Endothelial cell of umbilical vein (primary cell): ENCODE results near the gene MYO15A. TPM values are rescaled to one million over a fixed set of nuclear protein-coding genes. Genes with fewer than 3 reads are reported as not detected.

Experiments used
- BruUV-seq: library from RNA; stranded (reverse); fragments of 400-500 nt; replicated peaks from 2 replicates; lab custom pipeline; 2021; lab: Mats Ljungman, UMichigan
- CTCF ChIA-PET: fragments of 300-600, 350-600 bp; sonication (Branson Sonifier 250); formaldehyde crosslinking; loops from one replicate; lab custom pipeline; 2021; ENCODE audit warnings: antibody characterized with exemption, inconsistent platforms; lab: Charles Lee
- POLR2A ChIA-PET: fragments of 300-600, 350-600 bp; sonication (Branson Sonifier 250); formaldehyde crosslinking; loops from one replicate; lab custom pipeline; 2021; ENCODE audit warnings: antibody characterized with exemption, inconsistent platforms; lab: Charles Lee
- DNase-seq: peaks from one replicate; pipeline ENCODE4 v3.0.0-alpha.2; 2011; ENCODE audit warnings: low read depth, low spot score
- FAIRE-seq: peaks from 2 replicates; lab custom pipeline; 2011; peaks lifted over from hg19 to GRCh38; lab: Jason Lieb, UNC
- H2AFZ ChIP-seq: 2 replicates; pipeline ENCODE4 v1.6.0; 2012; ENCODE audit warnings: low read depth, low read length, control low read depth, inconsistent platforms
- H3K27ac ChIP-seq: 2 replicates; pipeline ENCODE4 v1.5.1; 2011; ENCODE audit warnings: low read depth, mild to moderate bottlenecking, control low read depth, low read length, moderate library complexity; ENCODE audit not compliant: insufficient read depth
- H3K27me3 ChIP-seq, 2 experiments: 2 replicates each; pipeline versions ENCODE4 v1.6.0 to v1.6.1; 2011; ENCODE audit warnings: low read length in 2 of 2, mixed read lengths in 1 of 2; ENCODE audit not compliant: control insufficient read depth in 2 of 2, insufficient read depth in 2 of 2
- H3K36me3 ChIP-seq, 2 experiments: 2 replicates in 1 of 2; 3 replicates in 1 of 2; pipeline ENCODE4 v1.5.1; 2011; ENCODE audit warnings: low read length in 2 of 2, mild to moderate bottlenecking in 1 of 2, moderate library complexity in 1 of 2; ENCODE audit not compliant: control insufficient read depth in 2 of 2, insufficient read depth in 2 of 2; ENCODE audit errors: extremely low read depth in 1 of 2
- H3K4me1 ChIP-seq: 3 replicates; pipeline ENCODE4 v1.5.1; 2011; ENCODE audit warnings: mild to moderate bottlenecking, low read length; ENCODE audit not compliant: control insufficient read depth, insufficient read depth; ENCODE audit errors: extremely low read depth
- H3K4me2 ChIP-seq: 2 replicates; pipeline ENCODE4 v1.6.1; 2011; ENCODE audit warnings: low read length, control low read depth, mixed read lengths; ENCODE audit not compliant: insufficient read depth
- H3K4me3 ChIP-seq, 3 experiments: fragments of 200-600 bp in 1 of 3; sonication (generic), shearing (Covaris generic) in 1 of 3; replicated peaks in 1 of 3; 2 replicates each; pipeline ENCODE4 v1.5.1; 2011 to 2016; ENCODE audit warnings: control low read depth in 3 of 3, low read length in 3 of 3, mild to moderate bottlenecking in 2 of 3, inconsistent platforms in 1 of 3, low read depth in 1 of 3, moderate library complexity in 1 of 3; ENCODE audit not compliant: insufficient read depth in 1 of 3
- H3K79me2 ChIP-seq: 2 replicates; pipeline ENCODE4 v1.6.0; 2012; ENCODE audit warnings: low read length, inconsistent platforms; ENCODE audit not compliant: control insufficient read depth, insufficient read depth
- H3K9ac ChIP-seq: replicated peaks from 2 replicates; pipeline ENCODE3; 2011; ENCODE audit warnings: low read length, control low read depth; ENCODE audit not compliant: insufficient read depth; ENCODE audit errors: extremely low read depth
- H3K9me1 ChIP-seq: replicated peaks from 3 replicates; pipeline ENCODE4 v1.6.0; 2011; ENCODE audit warnings: mild to moderate bottlenecking, low read length; ENCODE audit not compliant: control insufficient read depth, insufficient read depth; ENCODE audit errors: extremely low read depth
- H3K9me3 ChIP-seq: replicated peaks from 2 replicates; pipeline ENCODE4 v1.5.1; 2012; ENCODE audit warnings: low read length, inconsistent platforms; ENCODE audit not compliant: control insufficient read depth, insufficient read depth
- H4K20me1 ChIP-seq: replicated peaks from 2 replicates; pipeline ENCODE3; 2011; ENCODE audit warnings: mild to moderate bottlenecking, low read length; ENCODE audit not compliant: control insufficient read depth, insufficient read depth; ENCODE audit errors: extremely low read depth
- CTCF ChIP-seq, 2 donors: IDR thresholded peaks; 1 replicate in 1 of 2; 2 replicates in 1 of 2; pipeline ENCODE4 v1.5.1; 2011; ENCODE audit warnings: low read length in 2 of 2, mild to moderate bottlenecking in 2 of 2, moderate library complexity in 2 of 2, control low read depth in 1 of 2, inconsistent platforms in 1 of 2, low read depth in 1 of 2; ENCODE audit not compliant: insufficient read depth in 1 of 2; ENCODE audit errors: extremely low read depth in 1 of 2
- EZH2 ChIP-seq: IDR thresholded peaks from 2 replicates; pipeline ENCODE4 v1.6.1; 2012; ENCODE audit warnings: borderline replicate concordance, low read depth, mild to moderate bottlenecking, moderate library complexity, low read length, inconsistent platforms; ENCODE audit not compliant: severe bottlenecking
- FOS ChIP-seq: IDR thresholded peaks from 2 replicates; pipeline ENCODE4 v1.6.1; 2011; ENCODE audit warnings: mild to moderate bottlenecking, low read length, moderate library complexity, borderline replicate concordance; ENCODE audit not compliant: insufficient read depth
- GATA2 ChIP-seq: IDR thresholded peaks from 2 replicates; pipeline ENCODE4 v1.7.0; 2011; ENCODE audit warnings: low read depth, mild to moderate bottlenecking, moderate library complexity, mixed read lengths, low read length; ENCODE audit not compliant: insufficient read length, insufficient read depth
- JUN ChIP-seq: IDR thresholded peaks from 2 replicates; pipeline ENCODE4 v1.6.1; 2011; ENCODE audit warnings: borderline replicate concordance, low read depth; ENCODE audit not compliant: insufficient read length, insufficient read depth
- MAX ChIP-seq: IDR thresholded peaks from 2 replicates; pipeline ENCODE4 v1.6.1; 2011; ENCODE audit not compliant: insufficient read depth, insufficient read length
- MYC ChIP-seq: IDR thresholded peaks from one replicate; pipeline ENCODE4 v1.6.1; 2011; ENCODE audit warnings: mild to moderate bottlenecking, low read depth, low read length
- POLR2A ChIP-seq: IDR thresholded peaks from 2 replicates; pipeline ENCODE4 v1.6.1; 2012; ENCODE audit warnings: low read depth, mild to moderate bottlenecking, control low read depth, low read length
- POLR2AphosphoS5 ChIP-seq: IDR thresholded peaks from 2 replicates; pipeline ENCODE4 v1.6.1; 2012; ENCODE audit warnings: low read depth, mild to moderate bottlenecking, control low read depth, low read length, moderate library complexity; ENCODE audit not compliant: insufficient read depth
- dilution Hi-C: fragments of 300-500 bp; cut with MboI; formaldehyde crosslinking; loops from one replicate; pipeline ENCODE4 v1.15.0; 2019; ENCODE audit warnings: low sequenced_read_pairs; ENCODE audit not compliant: extremely low pct_ligation_motif_present
- intact Hi-C: fragments of 100-400 bp; cut with micrococcal nuclease; formaldehyde crosslinking; loops from one replicate; pipeline ENCODE4 v1.10.0; 2022
- polyA plus RNA-seq, 4 experiments: library from polyadenylated mRNA; depleted of rRNA in 3 of 4; stranded (reverse) in 3 of 4; unstranded in 1 of 4; fragments of >200 nt; gene quantifications; 2 replicates each; pipeline versions ENCODE4 v1.2.1 to v1.2.3, GENCODE V29; 2011 to 2012; ENCODE audit warnings: missing spikeins in 1 of 4
- total RNA-seq: library from RNA; stranded (reverse); gene quantifications from 2 replicates; pipeline ENCODE4 v1.2.3, GENCODE V29; 2021

MYO15A gene
- total and polyA plus RNA-seq, 2 donors (not counting 3 experiments of a cell fraction or from before 2014, with no cell fraction given) = 0.46 to 0.82 TPM

GRCh38 chr17:18066866-18067265 lies 41.7 kb upstream of the MYO15A start:
- intact Hi-C loops = no loop called here
- no peaks in the 10 kb centered on the region for H3K79me2 ChIP-seq
- H3K4me1 ChIP-seq = no peaks in the 10 kb centered on the region
- H3K4me2 ChIP-seq = no peak overlapping the region
- H3K27me3 ChIP-seq = peaks cover 0 to 4% of the 10 kb centered on the region in 2 experiments
- H3K9me3 ChIP-seq = no peaks in the 10 kb centered on the region
- TF ChIP-seq CTCF (IDR thresholded peaks at IDR 0.05; ENCODE audit: extremely low read depth in 1 of 2, insufficient read depth in 1 of 2, low read depth in 1 of 2, low read length in 2 of 2) (no peak), GATA2 (no peak), EZH2 (no peak)
- dilution Hi-C loops = no loop called here
- H3K4me3 ChIP-seq = no peak overlapping the region
- no peaks in the 10 kb centered on the region for H3K9me1 ChIP-seq
- BruUV-seq = no TSS peak
- DNase-seq (no peak), FAIRE-seq (no peak)
- no peaks in the 10 kb centered on the region for H4K20me1 ChIP-seq
- H3K9ac ChIP-seq = no peak overlapping the region
- POLR2A ChIA-PET = no interaction called here
- no peak overlapping the region for H3K27ac ChIP-seq
- CTCF ChIA-PET = no interaction called here
- H2AFZ ChIP-seq = no peak overlapping the region
- peaks cover 0 to 11% of the 10 kb centered on the region in 2 experiments for H3K36me3 ChIP-seq

- Histone ChIP-seq H3K27ac (no peak overlapping the region), H3K79me2 (no peaks in the 10 kb centered on the region), H3K27me3 (peaks cover 0 to 6% of the 10 kb centered on the region in 2 experiments), H3K9me1 (no peaks in the 10 kb centered on the region), H3K4me1 (no peaks in the 10 kb centered on the region), H3K9me3 (no peaks in the 10 kb centered on the region), H3K4me2 (no peak overlapping the region), H4K20me1 (no peaks in the 10 kb centered on the region), H3K4me3 (no peak overlapping the region), H2AFZ (no peak overlapping the region), H3K36me3 (peaks cover 0 to 7% of the 10 kb centered on the region in 2 experiments), H3K9ac (no peak overlapping the region)
- dilution Hi-C loops = no loop called here
- FAIRE-seq = no peak
- ChIA-PET POLR2A (no interaction called here), CTCF (interaction anchor here (1.3 to 1.5 kb wide), 3 partner anchors 10 to 14 kb away, joined by 3 read pairs; no protein-coding TSS in a partner anchor)
- intact Hi-C loops = no loop called here
- no peak for DNase-seq
- no TSS peak for BruUV-seq
- TF ChIP-seq POLR2A (no peak), GATA2 (no peak), EZH2 (no peak), CTCF (IDR thresholded peaks at IDR 0.05; ENCODE audit: extremely low read depth in 1 of 2, insufficient read depth in 1 of 2, low read depth in 1 of 2, low read length in 2 of 2) (no peak), JUN (no peak), FOS (no peak), MAX (no peak), MYC (no peak), POLR2AphosphoS5 (no peak)
Measured at GRCh38 chr17:18069101-18069500, 39.5 kb upstream of the MYO15A start.
